Sciatic nerve (tissue), 2 donors: ENCODE results near the gene MAGEA2. TPM values are rescaled to one million over a fixed set of nuclear protein-coding genes. Genes with fewer than 3 reads are reported as not detected.
"Not testable (repeated sequence)": the region's sequence is repeated elsewhere in the genome, so short reads cannot be mapped to it uniquely, and the experiment has no call there.

Source experiments
- ATAC-seq: fragments of 200-7000 bp; cut with Tn5 transposase; one replicate; pipeline ENCODE4 v1.9.1; 2020; ENCODE audit warnings: mild to moderate bottlenecking, moderate library complexity
- DNase-seq: peaks from one replicate; pipeline ENCODE4 v3.0.0-alpha.2; 2020; ENCODE audit warnings: low spot score
- intact Hi-C: fragments of 100-400 bp; cut with DNase I; formaldehyde crosslinking; loops from one replicate; pipeline ENCODE4 v1.14.2; 2022
- total RNA-seq: library from RNA; stranded (reverse); fragmentation: NEBNext Ultra II Directional; extraction: Animal tissue kit (Norgen Biotek cat#: 25700); gene quantifications from one replicate; pipeline ENCODE4 v1.2.1, GENCODE V29; 2021
- donor health status: DM: no; HTN: no; CAD: no.
- donor health status: DM: no; HTN: no; CAD: no.

MAGEA2 gene
- total RNA-seq, 1 donor from 2014 or later, result not detected

- DNase-seq, intact Hi-C loops, ATAC-seq: not testable (repeated sequence)
These were observed 39.5 kb downstream of the MAGEA2 start, which contains the start of gene MAGEA2B for GRCh38 chrX:152713815-152714787. TSS of gene MAGEA2B (plus strand) at chrX:152714628. CDS start at chrX:152717107, 2,479 bp downstream.

DNA sequence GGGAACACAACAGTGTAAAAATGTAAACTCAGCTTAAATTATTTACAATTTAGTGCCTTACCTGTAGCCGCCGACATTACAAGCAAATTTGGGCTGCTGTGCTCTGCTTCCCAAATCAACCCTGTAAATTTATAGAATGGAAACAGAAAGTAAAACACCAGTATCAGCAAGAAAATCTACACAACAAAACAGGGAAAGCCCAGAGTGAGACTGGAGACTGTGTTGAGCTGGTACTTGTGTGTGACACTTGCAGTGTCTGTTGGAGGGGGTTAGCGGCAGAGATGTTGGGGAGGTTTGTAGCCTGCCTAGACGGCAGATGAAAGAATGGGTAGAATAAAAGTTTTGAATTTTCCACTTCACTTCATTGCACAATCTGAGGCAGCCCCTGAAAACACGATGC is 40.4 kb downstream of the MAGEA2 start:
- DNase-seq, intact Hi-C loops, ATAC-seq: not testable (repeated sequence)

- ATAC-seq, DNase-seq, intact Hi-C loops: not testable (repeated sequence)
These were observed 44.5 kb downstream of the MAGEA2 start, which contains the start of gene CSAG2 for GRCh38 chrX:152709173-152709572. TSS of gene CSAG2 (minus strand) at chrX:152709273. CDS start at chrX:152709112, 161 bp downstream.

GRCh38 chrX:152706500-152706899 is 47.1 kb downstream of the MAGEA2 start:
- ATAC-seq, intact Hi-C loops, DNase-seq: not testable (repeated sequence)

GRCh38 chrX:152700390-152700789 is 53.3 kb downstream of the MAGEA2 start:
- ATAC-seq, intact Hi-C loops, DNase-seq: not testable (repeated sequence)

Other genes with a start within 250 kb of the MAGEA2 start
- 5.3 TPM for gene GABRQ, start 115.9 kb downstream of the MAGEA2 start, total RNA-seq
- not detected for gene MAGEA3, start 55.0 kb downstream of the MAGEA2 start, total RNA-seq
- not detected for gene CSAG2, start 44.6 kb downstream of the MAGEA2 start, total RNA-seq
- gene MAGEA2B, start 39.2 kb downstream of the MAGEA2 start, total RNA-seq, result not detected
- gene CSAG1, start 20.1 kb downstream of the MAGEA2 start, total RNA-seq, result not detected
- gene MAGEA12, start 20.1 kb downstream of the MAGEA2 start, total RNA-seq, result not detected
- gene CSAG3, start 5.4 kb upstream of the MAGEA2 start, total RNA-seq, result not detected
- gene MAGEA6, start 15.8 kb upstream of the MAGEA2 start, total RNA-seq, result not detected
- gene CETN2, start 76.9 kb upstream of the MAGEA2 start, total RNA-seq, result 25.0 TPM
- 18.0 TPM for gene NSDHL, start 77.2 kb upstream of the MAGEA2 start, total RNA-seq
- 26.9 TPM for gene ZNF185, start 144.2 kb upstream of the MAGEA2 start, total RNA-seq
- gene PNMA5, start 240.3 kb upstream of the MAGEA2 start, total RNA-seq, result not detected